Measurements from ENCODE around the gene TGIF2.
"Not testable (repeated sequence)": the region's sequence is repeated elsewhere in the genome, so short reads cannot be mapped to it uniquely, and the experiment has no call there.

Gene TGIF2

GRCh38 chr20:36579996-36580545, 6.7 kb downstream of the TGIF2 start:
- DNase-seq = no peak

GRCh38 chr20:36582322-36582721, 8.9 kb downstream of the TGIF2 start:
- peak; percentile 33 for DNase-seq

GRCh38 chr20:36582821-36583220, 9.4 kb downstream of the TGIF2 start:
- DNase-seq = no peak

GRCh38 chr20:36584018-36584481, 10.7 kb downstream of the TGIF2 start:
- no peak for DNase-seq

- no peak for DNase-seq
These were observed 12.2 kb downstream of the TGIF2 start for GRCh38 chr20:36585410-36586125.

GRCh38 chr20:36587388-36588070, 14.1 kb downstream of the TGIF2 start:
- DNase-seq = no peak

GRCh38 chr20:36591281-36591680, 17.9 kb downstream of the TGIF2 start:
- no peak for DNase-seq

- peak; percentile 73 for DNase-seq
These were observed 18.7 kb downstream of the TGIF2 start for GRCh38 chr20:36591854-36592641.

GRCh38 chr20:36593347-36593929, 20.0 kb downstream of the TGIF2 start:
- no peak for DNase-seq

- no peak for DNase-seq
These were observed 26.5 kb downstream of the TGIF2 start for GRCh38 chr20:36599912-36600345.

- no peak for DNase-seq
These were observed 28.1 kb downstream of the TGIF2 start for GRCh38 chr20:36601540-36601939.

- peak; percentile 62 for DNase-seq
These were observed 31.6 kb downstream of the TGIF2 start for GRCh38 chr20:36604952-36605398.

GRCh38 chr20:36605399-36606157, 32.2 kb downstream of the TGIF2 start, which contains the start of gene RAB5IF:
TSS of gene RAB5IF (plus strand) at chr20:36605779. CDS start at chr20:36605952, 173 bp downstream.
- DNase-seq = peak; percentile 99

GRCh38 chr20:36606158-36607066, 33.0 kb downstream of the TGIF2 start:
- no peak for DNase-seq

- no peak for DNase-seq
These were observed 34.4 kb downstream of the TGIF2 start for GRCh38 chr20:36607586-36608387.

- DNase-seq = not testable (repeated sequence)
These were observed 35.0 kb downstream of the TGIF2 start for GRCh38 chr20:36608388-36608728.

- DNase-seq = no peak
These were observed 38.2 kb downstream of the TGIF2 start for GRCh38 chr20:36611625-36612024.

- no peak for DNase-seq
These were observed 40.6 kb downstream of the TGIF2 start for GRCh38 chr20:36613974-36614373.

GRCh38 chr20:36614781-36615557, 41.6 kb downstream of the TGIF2 start:
- DNase-seq = no peak

All from CD4-positive, alpha-beta T cell treated with Interleukin-6 for 4 hours (primary cell).